ENCODE measurements around the gene SLFN12L. TPM values are rescaled to one million over a fixed set of nuclear protein-coding genes. Genes with fewer than 3 reads are reported as not detected.
"Not testable (repeated sequence)": the region's sequence is repeated elsewhere in the genome, so short reads cannot be mapped to it uniquely, and the experiment has no call there.

SLFN12L gene
- total and polyA plus RNA-seq, 3 experiments from 2014 or later, result 27.5 to 50.8 (median 48.8) TPM

GRCh38 chr17:35529866-35530265, 7.6 kb downstream of the SLFN12L start:
- Mint-ChIP-seq H3K4me1 (peaks cover 70 to 90% (median 86%) of the 10 kb centered on the region in 3 donors), H3K27me3 (no peaks in the 10 kb centered on the region), H3K36me3 (peaks cover 17 to 42% (median 18%) of the 10 kb centered on the region in 3 donors), H3K27ac (peak overlapping the region; percentile 86 to 100 (median 94)), H3K9me3 (no peaks in the 10 kb centered on the region), H3K4me3 (peak overlapping the region; percentile 71 to 87 (median 84))
- CTCF ChIA-PET, result interaction anchor here (0.6 to 13.3 kb wide), 2 partner anchors 42 to 217 kb away, joined by 5 to 167 read pairs; no protein-coding TSS in a partner anchor
- no peaks in the 10 kb centered on the region for H3K27me3 ChIP-seq (ENCODE audit: insufficient read depth, low read length, poor library complexity, severe bottlenecking)
- no peaks in the 10 kb centered on the region for H3K9me3 ChIP-seq (ENCODE audit: low read length)
- no peaks in the 10 kb centered on the region for H3K36me3 ChIP-seq (ENCODE audit: insufficient read depth, low read length)
- H3K27ac ChIP-seq (ENCODE audit: low read depth, low read length), result peak overlapping the region; percentile 31
- no peak overlapping the region for H3K4me3 ChIP-seq (ENCODE audit: low read length)
- POLR2A ChIA-PET, result interaction anchor here (0.5 to 1.9 kb wide), 6 partner anchors 12 to 556 kb away, joined by 3 to 10 read pairs (median 5); partner anchors contain the start of gene SLFN11
- peaks cover 52% of the 10 kb centered on the region for H3K4me1 ChIP-seq (ENCODE audit: insufficient read depth, low read length)
- DNase-seq, result peak in 1 of 5 donors; percentile 57

- H3K27me3 ChIP-seq (ENCODE audit: insufficient read depth, low read length, poor library complexity, severe bottlenecking); H3K4me3 ChIP-seq (ENCODE audit: low read length); H3K9me3 ChIP-seq (ENCODE audit: low read length); H3K27me3 Mint-ChIP-seq; H3K36me3 ChIP-seq (ENCODE audit: insufficient read depth, low read length); DNase-seq; H3K9me3 Mint-ChIP-seq; H3K27ac ChIP-seq (ENCODE audit: low read depth, low read length): not testable (repeated sequence)
- ChIA-PET CTCF (interaction anchor here (0.6 to 13.3 kb wide), 2 partner anchors 41 to 217 kb away, joined by 5 to 167 read pairs; no protein-coding TSS in a partner anchor), POLR2A (interaction anchor here (0.7 to 1.9 kb wide), 3 partner anchors 41 to 556 kb away, joined by 5 to 10 read pairs (median 5); no protein-coding TSS in a partner anchor)
- Mint-ChIP-seq H3K4me3 (peak overlapping the region; percentile 35 to 85 (median 65)), H3K36me3 (peaks cover 13 to 37% (median 16%) of the 10 kb centered on the region in 3 donors), H3K27ac (peak overlapping the region; percentile 59 to 100 (median 90)), H3K4me1 (peaks cover 73 to 90% (median 86%) of the 10 kb centered on the region in 3 donors)
- peaks cover 50% of the 10 kb centered on the region for H3K4me1 ChIP-seq (ENCODE audit: insufficient read depth, low read length)
These were observed 8.2 kb downstream of the SLFN12L start for GRCh38 chr17:35529326-35529725.

- H3K27ac ChIP-seq (ENCODE audit: low read depth, low read length), result no peak overlapping the region
- H3K9me3 Mint-ChIP-seq, result no peaks in the 10 kb centered on the region
- no peaks in the 10 kb centered on the region for H3K27me3 ChIP-seq (ENCODE audit: insufficient read depth, low read length, poor library complexity, severe bottlenecking)
- H3K36me3 ChIP-seq (ENCODE audit: insufficient read depth, low read length), result peaks cover 6% of the 10 kb centered on the region
- H3K9me3 ChIP-seq (ENCODE audit: low read length), result no peaks in the 10 kb centered on the region
- peak overlapping the region; percentile 77 to 95 (median 92) for H3K27ac Mint-ChIP-seq
- H3K4me1 Mint-ChIP-seq, result peaks cover 97 to 100% (median 98%) of the 10 kb centered on the region in 3 donors
- H3K4me3 ChIP-seq (ENCODE audit: low read length), result no peak overlapping the region
- ChIA-PET POLR2A (interaction anchor here (1.5 kb wide), 1 partner anchor 36 kb away, joined by 4 read pairs; no protein-coding TSS in a partner anchor), CTCF (interaction anchor here (0.7 to 2.5 kb wide), 5 partner anchors 11 to 306 kb away, joined by 3 to 13 read pairs (median 5); no protein-coding TSS in a partner anchor)
- no peak for DNase-seq
- H3K27me3 Mint-ChIP-seq, result no peaks in the 10 kb centered on the region
- H3K4me3 Mint-ChIP-seq, result peak overlapping the region; percentile 51 to 83 (median 77)
- peaks cover 77% of the 10 kb centered on the region for H3K4me1 ChIP-seq (ENCODE audit: insufficient read depth, low read length)
- H3K36me3 Mint-ChIP-seq, result peaks cover 18 to 63% (median 43%) of the 10 kb centered on the region in 3 donors
These were observed 14.2 kb downstream of the SLFN12L start for GRCh38 chr17:35523296-35523695.

- H3K27me3 Mint-ChIP-seq; H3K9me3 Mint-ChIP-seq; H3K9me3 ChIP-seq (ENCODE audit: low read length); H3K36me3 ChIP-seq (ENCODE audit: insufficient read depth, low read length); H3K27ac ChIP-seq (ENCODE audit: low read depth, low read length); H3K27me3 ChIP-seq (ENCODE audit: insufficient read depth, low read length, poor library complexity, severe bottlenecking); H3K4me3 ChIP-seq (ENCODE audit: low read length): not testable (repeated sequence)
- ChIA-PET POLR2A (interaction anchor here (0.6 to 1.9 kb wide), 6 partner anchors 10 to 209 kb away, joined by 3 to 11 read pairs (median 5); partner anchors contain the start of gene SLFN12L), CTCF (interaction anchor here (0.8 to 2.5 kb wide), 8 partner anchors 9 to 209 kb away, joined by 3 to 13 read pairs (median 4); no protein-coding TSS in a partner anchor)
- peak overlapping the region; percentile 66 to 98 (median 94) for H3K27ac Mint-ChIP-seq
- peak in 4 of 5 donors; percentile 26 to 73 (median 46) for DNase-seq
- H3K4me3 Mint-ChIP-seq, result peak overlapping the region; percentile 63 to 92 (median 82)
- H3K4me1 ChIP-seq (ENCODE audit: insufficient read depth, low read length), result peaks cover 65% of the 10 kb centered on the region
- peaks cover 22 to 66% (median 49%) of the 10 kb centered on the region in 3 donors for H3K36me3 Mint-ChIP-seq
- H3K4me1 Mint-ChIP-seq, result peaks cover 97 to 100% (median 98%) of the 10 kb centered on the region in 3 donors
These were observed 15.7 kb downstream of the SLFN12L start for GRCh38 chr17:35521654-35522256.

GRCh38 chr17:35521150-35521549, 16.3 kb downstream of the SLFN12L start:
- peak overlapping the region; percentile 86 to 98 (median 95) for H3K27ac Mint-ChIP-seq

GRCh38 chr17:35519906-35520442, 17.5 kb downstream of the SLFN12L start:
- POLR2A ChIA-PET, result interaction anchor here (1.4 kb wide), 1 partner anchor 15 kb away, joined by 4 read pairs; no protein-coding TSS in a partner anchor
- peak overlapping the region; percentile 87 to 97 (median 90) for H3K27ac Mint-ChIP-seq
- Histone ChIP-seq H3K27ac (ENCODE audit: low read depth, low read length) (no peak overlapping the region), H3K36me3 (ENCODE audit: insufficient read depth, low read length) (peaks cover 6% of the 10 kb centered on the region), H3K9me3 (ENCODE audit: low read length) (no peaks in the 10 kb centered on the region), H3K4me1 (ENCODE audit: insufficient read depth, low read length) (peaks cover 64% of the 10 kb centered on the region), H3K27me3 (ENCODE audit: insufficient read depth, low read length, poor library complexity, severe bottlenecking) (no peaks in the 10 kb centered on the region), H3K4me3 (ENCODE audit: low read length) (peak overlapping the region; percentile 7)
- CTCF ChIA-PET, result interaction anchor here (0.7 to 1.9 kb wide), 4 partner anchors 11 to 207 kb away, joined by 3 to 9 read pairs (median 3); no protein-coding TSS in a partner anchor
- no peaks in the 10 kb centered on the region for H3K9me3 Mint-ChIP-seq
- H3K4me1 Mint-ChIP-seq, result peaks cover 95 to 100% (median 98%) of the 10 kb centered on the region in 3 donors
- peak overlapping the region; percentile 62 to 86 (median 84) for H3K4me3 Mint-ChIP-seq
- peaks cover 24 to 73% (median 44%) of the 10 kb centered on the region in 3 donors for H3K36me3 Mint-ChIP-seq
- no peak for DNase-seq
- H3K27me3 Mint-ChIP-seq, result peaks cover 0 to 2% of the 10 kb centered on the region in 2 donors

More at GRCh38 chr17:35521150-35521549, 16.3 kb downstream of the SLFN12L start:
- ChIA-PET POLR2A (interaction anchor here (0.7 to 1.9 kb wide), 3 partner anchors 11 to 208 kb away, joined by 3 to 11 read pairs (median 9); partner anchors contain the start of gene SLFN12L), CTCF (interaction anchor here (0.8 to 2.5 kb wide), 9 partner anchors 10 to 208 kb away, joined by 3 to 13 read pairs (median 4); no protein-coding TSS in a partner anchor)
- Histone ChIP-seq H3K27ac (ENCODE audit: low read depth, low read length) (no peak overlapping the region), H3K9me3 (ENCODE audit: low read length) (no peaks in the 10 kb centered on the region), H3K36me3 (ENCODE audit: insufficient read depth, low read length) (peaks cover 6% of the 10 kb centered on the region), H3K4me1 (ENCODE audit: insufficient read depth, low read length) (peaks cover 64% of the 10 kb centered on the region), H3K27me3 (ENCODE audit: insufficient read depth, low read length, poor library complexity, severe bottlenecking) (no peaks in the 10 kb centered on the region), H3K4me3 (ENCODE audit: low read length) (peak overlapping the region; percentile 34)
- peaks cover 96 to 100% (median 98%) of the 10 kb centered on the region in 3 donors for H3K4me1 Mint-ChIP-seq
- H3K36me3 Mint-ChIP-seq, result peaks cover 22 to 68% (median 46%) of the 10 kb centered on the region in 3 donors
- DNase-seq, result no peak
- H3K4me3 Mint-ChIP-seq, result peak overlapping the region; percentile 63 to 92 (median 84)
- H3K27me3 Mint-ChIP-seq, result no peaks in the 10 kb centered on the region
- no peaks in the 10 kb centered on the region for H3K9me3 Mint-ChIP-seq

- Histone ChIP-seq H3K27ac (ENCODE audit: low read depth, low read length) (no peak overlapping the region), H3K36me3 (ENCODE audit: insufficient read depth, low read length) (peaks cover 11% of the 10 kb centered on the region), H3K27me3 (ENCODE audit: insufficient read depth, low read length, poor library complexity, severe bottlenecking) (no peaks in the 10 kb centered on the region), H3K9me3 (ENCODE audit: low read length) (no peaks in the 10 kb centered on the region), H3K4me3 (ENCODE audit: low read length) (no peak overlapping the region), H3K4me1 (ENCODE audit: insufficient read depth, low read length) (peaks cover 63% of the 10 kb centered on the region)
- POLR2A ChIA-PET, result interaction anchor here (1.4 to 1.5 kb wide), 2 partner anchors 16 to 17 kb away, joined by 4 to 6 read pairs; no protein-coding TSS in a partner anchor
- Mint-ChIP-seq H3K27ac (peak overlapping the region; percentile 87 to 97 (median 90)), H3K4me1 (peaks cover 95 to 100% (median 98%) of the 10 kb centered on the region in 3 donors), H3K9me3 (no peaks in the 10 kb centered on the region), H3K27me3 (peaks cover 0 to 2% of the 10 kb centered on the region in 2 donors), H3K4me3 (peak overlapping the region; percentile 62 to 86 (median 84)), H3K36me3 (peaks cover 25 to 77% (median 48%) of the 10 kb centered on the region in 3 donors)
- CTCF ChIA-PET, result interaction anchor here (1.0 kb wide), 1 partner anchor 16 kb away, joined by 3 read pairs; no protein-coding TSS in a partner anchor
- DNase-seq, result peak in 1 of 5 donors; percentile 41
These were observed 18.0 kb downstream of the SLFN12L start for GRCh38 chr17:35519439-35519838.
